HCT116 (cell line): Measurements from ENCODE around the gene TMEM59L. TPM values are rescaled to one million over a fixed set of nuclear protein-coding genes. Genes with fewer than 3 reads are reported as not detected.

Experiments
- ATAC-seq: fragments of 200-7000 bp; cut with Tn5 transposase; 2 replicates; pipeline ENCODE4 v1.9.1; 2020; ENCODE audit warnings: mild to moderate bottlenecking, moderate library complexity
- BruUV-seq: library from RNA; stranded (reverse); fragments of 400-500 nt; replicated peaks from 2 replicates; lab custom pipeline; 2021; lab: Mats Ljungman, UMichigan
- CTCF ChIA-PET: fragments of 300-600 bp; sonication (Branson Sonifier 250); formaldehyde crosslinking; loops from one replicate; lab custom pipeline; 2021; ENCODE audit warnings: antibody characterized with exemption; lab: Charles Lee
- POLR2A ChIA-PET: fragments of 300-600, 350-600 bp; sonication (Branson Sonifier 250); formaldehyde crosslinking; loops from one replicate; lab custom pipeline; 2021; ENCODE audit warnings: antibody characterized with exemption; lab: Charles Lee
- RAD21 ChIA-PET, 2 experiments: fragments of 300-600 bp; sonication (Branson Sonifier 250); formaldehyde crosslinking; loops; one replicate each; lab custom pipeline; 2023; ENCODE audit warnings: low total read pairs in 2 of 2; ENCODE audit not compliant: uncharacterized antibody in 2 of 2, unreplicated experiment in 2 of 2, low non-redundant PET in 1 of 2; lab: Charles Lee
- DNase-seq: peaks from one replicate; pipeline ENCODE4 v3.0.0-alpha.2; 2010; ENCODE audit warnings: low read depth, low spot score
- H2AFZ ChIP-seq: fragments of 200-600 bp; shearing (Covaris generic), sonication (generic); 2 replicates; pipeline ENCODE4 v1.6.1; 2017; ENCODE audit warnings: low read depth, mixed run types, mixed read lengths, antibody characterized with exemption, low read length; ENCODE audit not compliant: poor library complexity, severe bottlenecking
- H3K27ac ChIP-seq: 2 replicates; pipeline ENCODE4 v1.5.1; 2012; ENCODE audit warnings: low read depth, low read length
- H3K27me3 ChIP-seq: fragments of 200-600 bp; sonication (generic); 2 replicates; pipeline ENCODE4 v1.6.1; 2016; ENCODE audit warnings: mixed run types, low read length, mixed read lengths; ENCODE audit not compliant: insufficient read depth
- H3K36me3 ChIP-seq, 2 experiments: fragments of 200-500 bp in 1 of 2; fragments of 200-600 bp in 1 of 2; sonication (Bioruptor generic) in 1 of 2; sonication (generic) in 1 of 2; 2 replicates each; pipeline versions ENCODE4 v1.5.1 to v1.6.1; 2014 to 2016; ENCODE audit warnings: low read length in 2 of 2, inconsistent platforms in 1 of 2, mixed read lengths in 1 of 2, mixed run types in 1 of 2; ENCODE audit not compliant: insufficient read depth in 2 of 2, control insufficient read depth in 1 of 2
- H3K4me1 ChIP-seq, 2 experiments: fragments of 200-600 bp in 1 of 2; sonication (generic) in 1 of 2; 2 replicates each; pipeline versions ENCODE4 v1.5.1 to v1.6.1; 2012 to 2017; ENCODE audit warnings: low read length in 2 of 2, inconsistent platforms in 1 of 2, mild to moderate bottlenecking in 1 of 2, mixed read lengths in 1 of 2, mixed run types in 1 of 2, moderate library complexity in 1 of 2; ENCODE audit not compliant: insufficient read depth in 2 of 2, control insufficient read depth in 1 of 2
- H3K4me2 ChIP-seq: fragments of 200-600 bp; sonication (generic); 2 replicates; pipeline ENCODE4 v1.6.1; 2017; ENCODE audit warnings: mixed run types, low read length, mixed read lengths
- H3K4me3 ChIP-seq, 2 experiments: fragments of 200-600 bp in 1 of 2; sonication (generic) in 1 of 2; replicated peaks in 1 of 2; 2 replicates each; pipeline ENCODE4 v1.5.1; 2011 to 2016; ENCODE audit warnings: low read length in 2 of 2, control low read depth in 1 of 2, low read depth in 1 of 2, mild to moderate bottlenecking in 1 of 2, mixed read lengths in 1 of 2, mixed run types in 1 of 2
- H3K79me2 ChIP-seq: fragments of 200-600 bp; sonication (generic); 2 replicates; pipeline ENCODE4 v1.6.1; 2017; ENCODE audit warnings: mild to moderate bottlenecking, mixed run types, low read length, moderate library complexity, mixed read lengths; ENCODE audit not compliant: insufficient read depth
- H3K9ac ChIP-seq: fragments of 200-600 bp; sonication (generic); 2 replicates; pipeline ENCODE4 v1.6.1; 2016; ENCODE audit warnings: low read length, mixed read lengths
- H3K9me2 ChIP-seq: fragments of 200-600 bp; sonication (generic), shearing (Covaris generic); 2 replicates; pipeline ENCODE4 v1.6.1; 2017; ENCODE audit warnings: mixed run types, mild to moderate bottlenecking, moderate library complexity; ENCODE audit not compliant: insufficient read depth
- H3K9me3 ChIP-seq, 2 experiments: fragments of 200-500 bp in 1 of 2; fragments of 200-600 bp in 1 of 2; sonication (Bioruptor generic) in 1 of 2; sonication (generic) in 1 of 2; 2 replicates each; pipeline ENCODE4 v1.6.1; 2014 to 2017; ENCODE audit warnings: low read length in 2 of 2, mixed read lengths in 2 of 2, inconsistent platforms in 1 of 2, low read depth in 1 of 2, mild to moderate bottlenecking in 1 of 2, mixed run types in 1 of 2, moderate library complexity in 1 of 2; ENCODE audit not compliant: control insufficient read depth in 1 of 2, insufficient read depth in 1 of 2
- H4K20me1 ChIP-seq: fragments of 200-600 bp; sonication (generic), shearing (Covaris generic); 2 replicates; pipeline ENCODE4 v1.6.1; 2017; ENCODE audit warnings: mixed run types, mild to moderate bottlenecking, moderate library complexity; ENCODE audit not compliant: insufficient read depth
- ATF3 ChIP-seq: IDR thresholded peaks from 2 replicates; pipeline ENCODE4 v1.6.1; 2012
- CBX3 ChIP-seq: IDR thresholded peaks from 2 replicates; pipeline ENCODE4 v1.6.1; 2012; ENCODE audit warnings: low read depth
- CEBPB ChIP-seq: IDR thresholded peaks from 2 replicates; pipeline ENCODE4 v1.6.1; 2012; ENCODE audit warnings: low read depth
- CTCF ChIP-seq, 3 experiments: fragments of 200-600 bp in 1 of 3; sonication (generic) in 1 of 3; IDR thresholded peaks in 2 of 3; conservative IDR thresholded peaks in 1 of 3; 2 replicates each; pipeline ENCODE4 v1.5.1; 2012 to 2017; ENCODE audit warnings: low read depth in 2 of 3, low read length in 2 of 3, antibody characterized with exemption in 1 of 3, borderline replicate concordance in 1 of 3, control low read depth in 1 of 3, mild to moderate bottlenecking in 1 of 3, mixed read lengths in 1 of 3, mixed run types in 1 of 3, moderate library complexity in 1 of 3; ENCODE audit not compliant: insufficient read depth in 1 of 3
- EGR1 ChIP-seq: IDR thresholded peaks from 2 replicates; pipeline ENCODE4 v1.6.1; 2012; ENCODE audit warnings: low read depth
- ELF1 ChIP-seq: IDR thresholded peaks from 2 replicates; pipeline ENCODE4 v1.6.1; 2012; ENCODE audit warnings: low read depth, borderline replicate concordance
- EZH2 ChIP-seq: fragments of 200-600 bp; sonication (generic); IDR thresholded peaks from 2 replicates; pipeline ENCODE4 v1.6.1; 2017; ENCODE audit warnings: antibody characterized with exemption, mixed run types
- FOSL1 ChIP-seq: IDR thresholded peaks from 2 replicates; pipeline ENCODE4 v1.6.1; 2012; ENCODE audit warnings: low read depth
- MAX ChIP-seq: IDR thresholded peaks from 2 replicates; pipeline ENCODE4 v1.6.1; 2012
- POLR2A ChIP-seq: IDR thresholded peaks from 2 replicates; pipeline ENCODE4 v1.7.0; 2011; ENCODE audit warnings: borderline replicate concordance; ENCODE audit not compliant: insufficient read depth, insufficient read length; ENCODE audit errors: extremely low read depth
- REST ChIP-seq: IDR thresholded peaks from 2 replicates; pipeline ENCODE4 v1.6.1; 2012; ENCODE audit warnings: low read depth
- SIN3A ChIP-seq: IDR thresholded peaks from 2 replicates; pipeline ENCODE4 v1.6.1; 2012; ENCODE audit warnings: low read depth
- SP1 ChIP-seq: IDR thresholded peaks from 2 replicates; pipeline ENCODE4 v1.6.1; 2012; ENCODE audit warnings: low read depth
- TCF7L2 ChIP-seq: IDR thresholded peaks from 2 replicates; pipeline ENCODE4 v1.7.0; 2011; ENCODE audit warnings: borderline replicate concordance, inconsistent platforms; ENCODE audit not compliant: insufficient read depth, insufficient read length; ENCODE audit errors: extremely low read depth
- YY1 ChIP-seq: IDR thresholded peaks from 2 replicates; pipeline ENCODE4 v1.6.1; 2011; ENCODE audit warnings: low read length, low read depth, moderate library complexity, mild to moderate bottlenecking; ENCODE audit not compliant: insufficient replicate concordance; ENCODE audit errors: extremely low read depth
- ZFX ChIP-seq: fragments of 450-650 bp; IDR thresholded peaks from 2 replicates; pipeline ENCODE4 v1.6.1; 2017
- ZNF274 ChIP-seq: fragments of 200-500 bp; sonication (Bioruptor generic); IDR thresholded peaks from 2 replicates; pipeline ENCODE4 v1.6.1; 2014; ENCODE audit warnings: mild to moderate bottlenecking, low read depth, low read length, inconsistent platforms
- intact Hi-C: fragments of 100-400 bp; cut with micrococcal nuclease; formaldehyde crosslinking; loops from 2 replicates; pipeline ENCODE4 v1.10.0; 2022
- total RNA-seq: library from RNA; stranded (reverse); gene quantifications from one replicate; pipeline ENCODE4 v1.2.1, GENCODE V29; 2021; ENCODE audit not compliant: unreplicated experiment

TMEM59L gene
- total RNA-seq, 1 experiment from 2014 or later = 14.3 TPM

GRCh38 chr19:18657590-18658365, 45.1 kb downstream of the TMEM59L start:
- DNase-seq = no peak
- Histone ChIP-seq H2AFZ (no peak overlapping the region), H3K9me2 (no peaks in the 10 kb centered on the region), H4K20me1 (no peaks in the 10 kb centered on the region), H3K27ac (no peak overlapping the region), H3K79me2 (peaks cover 8% of the 10 kb centered on the region; the same call in 1 of the 2 replicates), H3K27me3 (no peaks in the 10 kb centered on the region), H3K4me3 (no peak overlapping the region), H3K9me3 (no peaks in the 10 kb centered on the region), H3K9ac (no peak overlapping the region), H3K4me2 (no peak overlapping the region), H3K36me3 (no peaks in the 10 kb centered on the region), H3K4me1 (peaks cover 12 to 25% of the 10 kb centered on the region in 2 experiments)
- TF ChIP-seq EZH2 (no peak), FOSL1 (no peak), TCF7L2 (no peak), CEBPB (no peak), ATF3 (no peak), ZFX (no peak), CBX3 (no peak), ZNF274 (no peak), SIN3A (no peak), REST (no peak), YY1 (no peak), SP1 (no peak), POLR2A (no peak), MAX (no peak), EGR1 (no peak), CTCF (IDR thresholded peaks at IDR 0.05 in 2 of 3, conservative IDR thresholded peaks at IDR 0.05 in 1 of 3; ENCODE audit: borderline replicate concordance in 1 of 3, insufficient read depth in 1 of 3, low read depth in 2 of 3, low read length in 2 of 3) (no peak), ELF1 (no peak)
- ChIA-PET POLR2A (no interaction called here), CTCF (no interaction called here), RAD21 (no interaction called here)
- intact Hi-C loops = no loop called here
- BruUV-seq = no TSS peak
- ATAC-seq = no peak
